Panc1 (cell line): Measurements from ENCODE around the gene UTP20.

ENCODE experiments used
- POLR2AphosphoS5 ChIP-seq: IDR thresholded peaks from 2 replicates; pipeline ENCODE4 v1.6.1; 2012; ENCODE audit warnings: mild to moderate bottlenecking, low read depth, low read length, moderate library complexity
- SIN3A ChIP-seq: IDR thresholded peaks from 2 replicates; pipeline ENCODE4 v1.6.1; 2012; ENCODE audit warnings: low read depth, mild to moderate bottlenecking, low read length, moderate library complexity, borderline replicate concordance; ENCODE audit not compliant: insufficient read depth
- TF ChIP-seq, protein P1 (sequence below): fragments of 450-650 bp; IDR thresholded peaks from 2 replicates; pipeline ENCODE4 v1.5.1; 2017; ENCODE audit warnings: mild to moderate bottlenecking

DNA sequence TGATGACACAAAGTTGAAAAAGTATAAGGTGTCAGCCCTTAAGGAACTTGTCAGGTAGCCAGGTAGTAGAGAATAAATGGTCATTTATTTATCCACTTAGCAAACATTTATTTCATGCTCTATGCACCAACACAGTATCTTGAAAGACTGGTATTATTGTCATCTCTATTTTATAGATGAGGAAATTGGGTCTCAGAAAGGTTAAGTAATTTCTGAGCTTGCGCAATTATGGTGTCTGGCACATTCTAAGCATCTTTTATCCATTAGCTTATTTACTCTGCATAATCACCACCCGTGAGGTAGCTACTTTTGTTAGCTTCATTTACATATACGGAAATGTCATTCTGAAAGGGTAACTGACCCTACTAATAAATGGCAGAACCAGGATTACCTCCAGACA lies 2.5 kb upstream of the UTP20 start:
- TF ChIP-seq POLR2AphosphoS5 (no peak), SIN3A (no peak)
- TF ChIP-seq, protein P1, sequence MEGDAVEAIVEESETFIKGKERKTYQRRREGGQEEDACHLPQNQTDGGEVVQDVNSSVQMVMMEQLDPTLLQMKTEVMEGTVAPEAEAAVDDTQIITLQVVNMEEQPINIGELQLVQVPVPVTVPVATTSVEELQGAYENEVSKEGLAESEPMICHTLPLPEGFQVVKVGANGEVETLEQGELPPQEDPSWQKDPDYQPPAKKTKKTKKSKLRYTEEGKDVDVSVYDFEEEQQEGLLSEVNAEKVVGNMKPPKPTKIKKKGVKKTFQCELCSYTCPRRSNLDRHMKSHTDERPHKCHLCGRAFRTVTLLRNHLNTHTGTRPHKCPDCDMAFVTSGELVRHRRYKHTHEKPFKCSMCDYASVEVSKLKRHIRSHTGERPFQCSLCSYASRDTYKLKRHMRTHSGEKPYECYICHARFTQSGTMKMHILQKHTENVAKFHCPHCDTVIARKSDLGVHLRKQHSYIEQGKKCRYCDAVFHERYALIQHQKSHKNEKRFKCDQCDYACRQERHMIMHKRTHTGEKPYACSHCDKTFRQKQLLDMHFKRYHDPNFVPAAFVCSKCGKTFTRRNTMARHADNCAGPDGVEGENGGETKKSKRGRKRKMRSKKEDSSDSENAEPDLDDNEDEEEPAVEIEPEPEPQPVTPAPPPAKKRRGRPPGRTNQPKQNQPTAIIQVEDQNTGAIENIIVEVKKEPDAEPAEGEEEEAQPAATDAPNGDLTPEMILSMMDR: no peak
